Midbrain (tissue), 1 donor: ENCODE results near the gene PAFAH1B2.
"Not testable (repeated sequence)": the region's sequence is repeated elsewhere in the genome, so short reads cannot be mapped to it uniquely, and the experiment has no call there.

Experiments
- DNase-seq: peaks from one replicate; lab custom pipeline; 2025; lab: John Stamatoyannopoulos, UW

The PAFAH1B2 gene

DNA sequence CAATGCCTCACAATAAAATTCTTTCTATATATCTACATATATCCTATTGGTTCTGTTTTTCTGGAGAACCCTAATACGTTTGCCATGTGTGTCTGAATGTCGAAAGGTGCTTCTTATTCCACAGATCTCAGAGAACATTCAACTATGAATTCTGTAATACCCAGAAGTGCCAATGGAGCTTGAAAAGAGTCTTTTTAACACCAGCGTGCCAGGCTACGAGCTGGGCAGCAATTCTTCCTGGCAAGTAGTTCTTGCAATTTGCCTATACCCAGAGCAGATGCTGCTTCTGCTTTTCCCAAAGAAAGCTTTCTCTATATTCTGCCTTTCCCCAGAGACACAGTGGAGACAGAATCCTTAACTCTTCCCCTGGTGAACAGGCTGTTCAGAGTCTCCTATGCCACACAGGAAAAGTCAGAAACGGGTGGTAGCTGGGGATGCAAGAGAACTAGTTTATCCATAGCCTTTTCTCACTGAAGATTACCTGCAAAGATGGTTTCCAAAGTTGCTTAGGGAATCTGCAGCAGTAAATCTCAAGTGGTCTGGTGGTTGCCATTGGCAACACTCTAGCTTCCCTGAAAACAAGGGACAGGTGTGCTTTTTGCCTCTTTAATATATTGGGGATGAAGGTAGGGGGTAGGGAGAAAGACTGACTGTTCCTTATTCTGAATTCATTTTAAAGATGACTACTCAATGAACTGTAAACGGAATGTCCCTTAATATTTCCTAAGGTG, 16.8 kb upstream of the PAFAH1B2 start:
- peak; percentile 8 for DNase-seq

DNA sequence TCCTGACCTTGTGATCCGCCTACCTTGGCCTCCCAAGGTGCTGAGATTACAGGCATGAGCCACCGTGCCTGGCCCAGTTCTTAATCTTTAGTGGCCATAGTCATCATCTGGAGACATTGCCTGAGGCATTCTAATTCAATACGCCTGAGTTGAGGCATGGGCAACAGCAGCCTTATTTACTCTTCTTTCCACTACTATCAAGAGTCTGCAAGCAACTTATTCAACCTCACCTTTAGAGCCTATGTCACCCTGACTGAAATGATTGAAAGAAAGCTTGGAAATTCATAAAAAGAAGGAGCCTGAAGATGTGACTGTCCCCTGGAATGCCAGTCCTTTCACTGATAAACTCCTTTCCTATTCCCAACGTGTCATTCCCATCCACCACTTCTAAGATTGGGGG, 15.8 kb upstream of the PAFAH1B2 start:
- no peak for DNase-seq

DNA sequence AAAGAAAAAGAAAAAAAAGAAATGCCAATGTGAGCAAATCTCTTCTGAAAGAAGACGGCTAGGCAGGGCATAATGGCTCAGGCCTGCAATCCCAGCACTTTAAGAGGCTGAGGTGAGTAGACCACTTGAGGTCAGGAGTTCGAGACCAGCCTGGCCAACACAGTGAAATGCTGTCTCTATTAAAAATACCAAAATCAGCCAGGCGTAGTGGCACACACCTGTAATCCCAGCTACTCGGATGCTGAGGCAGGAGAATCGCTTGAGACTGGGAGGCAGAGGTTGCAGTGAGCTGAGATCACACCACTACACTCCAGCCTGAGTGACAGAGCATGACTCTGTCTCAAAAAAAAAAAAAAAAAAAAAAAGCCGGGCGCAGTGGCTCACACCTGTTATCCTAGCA, 13.7 kb upstream of the PAFAH1B2 start:
- not testable (repeated sequence) for DNase-seq

DNA sequence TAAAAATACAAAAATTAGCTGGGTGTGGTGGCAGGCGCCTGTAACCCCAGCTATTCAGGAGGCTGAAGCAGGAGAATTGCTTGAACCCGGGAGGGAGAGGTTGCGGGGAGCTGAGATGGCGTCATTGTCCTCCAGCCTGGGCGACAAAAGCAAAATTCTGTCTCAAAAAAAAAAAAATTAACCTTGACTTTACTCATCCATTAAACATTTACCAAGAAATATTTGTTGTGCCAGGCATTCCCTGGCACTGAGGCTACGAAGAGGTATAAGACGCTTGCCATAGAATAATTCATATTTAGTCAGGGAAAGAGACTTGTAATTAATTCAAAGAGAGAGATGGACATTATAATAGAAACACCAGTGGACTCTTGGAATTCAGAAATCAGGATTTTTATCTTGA, 13.2 kb upstream of the PAFAH1B2 start:
- no peak for DNase-seq

DNA sequence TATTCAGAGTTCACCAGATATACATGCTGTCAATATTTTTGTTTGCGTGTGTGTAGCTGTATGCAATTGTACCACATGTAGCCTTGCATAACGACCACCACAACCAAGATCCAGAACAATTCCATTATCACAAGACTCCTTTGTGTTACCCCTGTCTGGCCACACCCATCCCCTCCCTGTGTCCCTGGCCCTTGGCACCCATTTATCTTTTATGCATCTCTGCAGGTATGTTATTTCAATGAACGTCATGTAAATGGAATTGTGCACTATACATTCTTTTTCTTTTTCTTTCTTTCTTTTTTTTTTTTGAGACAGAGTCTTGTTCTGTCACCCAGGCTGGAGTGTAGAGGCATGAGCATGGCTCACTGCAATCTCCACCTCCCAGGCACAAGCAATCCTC, 9.7 kb upstream of the PAFAH1B2 start:
- no peak for DNase-seq

DNA sequence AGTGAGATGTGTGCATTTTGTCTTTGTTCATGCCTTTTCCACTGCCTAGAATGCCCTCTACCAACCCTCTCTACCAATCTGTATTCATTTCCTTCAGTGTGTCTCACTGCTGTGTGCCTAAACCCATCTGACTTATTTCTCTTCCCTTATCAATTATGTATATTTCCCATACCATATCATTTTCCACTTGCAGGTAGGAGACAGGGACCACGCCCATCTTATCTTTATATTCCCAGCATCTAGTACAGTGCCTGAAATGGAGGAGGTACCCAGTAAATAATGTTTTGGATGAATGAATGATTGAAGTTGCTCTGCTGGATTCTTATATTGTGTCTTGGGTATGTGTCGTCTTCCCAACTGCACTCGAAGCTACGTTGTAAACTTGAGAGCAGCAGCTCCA, 9.1 kb upstream of the PAFAH1B2 start:
- not testable (repeated sequence) for DNase-seq

DNA sequence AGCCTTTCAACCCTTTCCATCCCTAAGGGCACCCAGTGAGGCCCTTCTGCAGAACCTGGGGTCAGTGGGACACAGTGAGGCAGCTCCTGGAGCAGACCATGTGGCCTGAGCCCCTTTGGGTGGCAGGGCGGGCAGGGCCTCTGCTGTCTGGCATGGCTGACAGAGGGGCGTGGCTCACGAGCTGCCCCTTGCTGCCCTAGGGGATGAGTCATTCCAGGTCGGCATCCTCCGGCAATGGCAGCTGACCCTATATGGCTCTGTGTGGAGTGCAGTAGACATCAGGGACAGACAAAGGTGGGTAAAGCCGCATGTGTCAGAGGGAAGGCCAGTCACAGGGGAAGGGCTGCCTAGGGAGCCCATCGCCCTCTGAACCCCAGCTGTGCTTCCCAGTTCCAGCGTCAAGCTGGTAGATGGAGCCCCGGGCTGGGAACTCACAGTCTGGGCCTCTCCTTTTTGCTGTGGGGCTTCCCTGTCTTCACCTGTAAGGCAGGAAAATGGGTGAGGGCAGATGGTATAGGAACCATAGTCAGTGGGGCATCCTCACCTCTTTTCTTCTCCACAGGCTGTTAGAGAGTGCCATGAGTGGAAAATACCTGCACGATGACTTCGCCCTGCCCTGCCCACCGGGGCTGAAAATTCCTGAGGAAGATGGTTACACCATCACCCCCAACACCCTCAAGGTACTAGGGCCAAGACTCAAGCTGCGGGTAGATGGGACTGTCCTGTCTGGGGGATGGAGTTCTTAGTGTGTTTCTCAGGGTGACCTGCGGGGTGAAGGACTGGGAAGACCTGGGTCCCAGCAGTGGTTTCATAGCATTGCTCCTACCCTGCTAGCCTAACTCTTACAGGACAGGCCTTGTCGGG, 6.6 kb upstream of the PAFAH1B2 start:
- not testable (repeated sequence) for DNase-seq

DNA sequence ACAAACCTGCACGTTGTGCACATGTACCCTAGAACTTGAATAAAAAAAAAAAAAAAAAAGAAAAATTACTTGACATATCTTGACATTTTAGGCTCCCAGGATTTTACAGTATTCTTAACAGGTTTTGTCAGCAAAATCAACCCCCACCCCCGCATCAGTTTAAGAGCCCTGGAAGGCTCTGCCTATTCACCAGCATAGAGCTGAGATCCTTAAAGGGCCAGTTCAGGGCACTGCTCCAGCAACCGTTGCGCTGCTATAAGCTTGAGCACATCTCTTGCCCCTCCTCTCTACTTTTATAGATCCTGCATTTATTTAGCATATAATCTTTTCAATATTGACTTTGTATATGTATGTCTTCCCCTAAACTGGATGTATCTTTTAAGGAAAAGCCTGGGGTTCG, 697 bp upstream of the PAFAH1B2 start:
- DNase-seq = no peak

DNA sequence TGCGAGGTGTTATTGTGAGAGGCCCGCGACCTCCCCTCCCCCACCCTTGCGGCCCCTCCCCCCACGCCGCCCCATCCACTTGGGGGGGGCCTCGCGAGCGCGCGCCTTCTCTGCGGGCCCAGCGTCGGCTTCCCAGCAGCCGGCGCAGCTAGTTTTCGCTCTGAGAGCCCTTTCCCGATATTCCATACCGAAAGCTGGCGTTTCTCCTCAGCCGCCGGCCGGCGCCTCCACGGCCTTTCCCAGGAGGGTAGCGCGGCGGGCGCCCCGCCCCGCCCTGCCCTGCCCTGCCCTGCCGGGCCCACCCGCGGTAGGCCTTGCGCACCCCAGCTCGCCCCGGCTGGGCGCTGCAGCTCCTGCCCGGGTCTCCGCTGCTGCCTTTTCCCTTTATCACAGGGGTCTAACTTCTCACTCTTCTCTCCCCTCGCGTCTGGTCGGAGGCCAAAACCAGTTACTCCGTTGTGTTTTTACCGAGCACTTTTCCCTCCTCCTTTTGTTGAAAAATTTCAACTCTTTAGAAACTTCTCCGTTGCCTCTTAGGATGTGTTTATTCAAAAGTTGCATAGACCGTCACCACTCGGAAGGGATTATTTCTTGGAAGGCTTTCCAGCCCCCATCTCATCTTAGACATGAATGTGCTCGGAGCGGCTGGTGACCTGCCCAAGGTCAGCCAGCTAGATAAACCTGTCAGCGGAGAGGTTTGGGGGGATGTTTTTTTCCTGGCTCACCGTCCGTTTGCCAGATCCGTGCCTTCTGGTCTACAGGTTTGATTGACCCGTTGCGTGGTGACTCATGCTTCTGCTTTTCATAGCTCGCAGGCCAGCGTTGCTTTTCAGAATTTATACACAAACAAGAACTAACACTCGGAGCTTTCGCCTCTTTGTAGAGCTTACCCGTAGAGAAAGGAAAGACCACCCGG, 648 bp downstream of the PAFAH1B2 start:
- DNase-seq = peak; percentile 68

DNA sequence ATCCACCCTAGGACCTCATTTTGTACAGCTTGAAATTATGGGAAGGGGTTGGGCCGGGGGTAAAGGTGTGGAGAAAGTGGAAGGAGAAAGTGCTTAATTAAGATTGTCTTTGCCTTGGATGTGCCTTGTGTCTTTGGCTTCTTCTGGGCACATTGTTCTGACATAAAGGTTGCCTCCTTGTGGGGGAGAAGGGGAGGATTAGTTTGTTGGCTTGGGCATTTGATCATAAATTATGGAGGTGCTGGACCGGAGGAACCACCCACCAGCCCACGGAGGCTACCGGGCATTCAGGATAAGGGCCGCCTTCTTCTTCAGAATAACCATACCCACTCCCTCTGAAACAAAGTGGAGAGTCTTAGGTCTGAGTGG, 1.3 kb downstream of the PAFAH1B2 start:
- no peak for DNase-seq

DNA sequence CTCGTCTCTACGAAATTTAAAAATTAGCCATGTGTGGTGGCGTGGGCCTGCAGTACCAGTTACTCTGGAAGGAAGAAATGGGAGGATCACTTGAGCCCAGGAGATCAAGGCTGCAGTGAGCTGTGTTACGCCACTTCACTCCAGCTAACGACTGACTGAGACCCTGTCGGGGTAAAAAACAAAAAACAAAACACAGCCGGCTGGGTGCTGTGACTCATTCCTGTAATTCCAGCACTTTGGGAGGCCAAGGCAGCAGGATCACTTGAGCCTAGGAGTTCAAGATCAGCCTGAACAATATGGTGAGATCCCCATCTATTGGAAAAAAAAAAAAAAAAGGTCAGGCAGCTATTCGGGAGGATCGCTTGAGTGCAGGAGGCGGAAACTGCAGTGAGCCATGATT, 2.4 kb downstream of the PAFAH1B2 start:
- DNase-seq = no peak

DNA sequence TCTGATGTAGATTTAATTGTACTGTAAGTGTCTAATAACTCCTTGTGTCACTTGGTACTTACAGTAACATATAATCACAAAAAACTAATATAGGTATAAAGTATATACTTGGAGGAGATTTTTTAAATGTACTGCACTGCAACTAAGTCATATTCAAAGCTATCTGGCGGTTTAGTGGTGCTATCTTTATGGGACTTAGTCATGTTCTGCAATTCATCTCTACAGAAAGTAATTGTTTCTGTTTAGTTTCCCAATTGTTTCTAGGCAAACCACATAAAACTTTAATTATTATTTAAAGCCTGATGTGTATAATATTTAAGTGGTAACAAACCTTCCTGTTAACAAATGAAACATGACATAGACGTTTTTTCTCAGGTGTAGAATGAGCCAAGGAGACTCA, 8.0 kb downstream of the PAFAH1B2 start:
- no peak for DNase-seq

DNA sequence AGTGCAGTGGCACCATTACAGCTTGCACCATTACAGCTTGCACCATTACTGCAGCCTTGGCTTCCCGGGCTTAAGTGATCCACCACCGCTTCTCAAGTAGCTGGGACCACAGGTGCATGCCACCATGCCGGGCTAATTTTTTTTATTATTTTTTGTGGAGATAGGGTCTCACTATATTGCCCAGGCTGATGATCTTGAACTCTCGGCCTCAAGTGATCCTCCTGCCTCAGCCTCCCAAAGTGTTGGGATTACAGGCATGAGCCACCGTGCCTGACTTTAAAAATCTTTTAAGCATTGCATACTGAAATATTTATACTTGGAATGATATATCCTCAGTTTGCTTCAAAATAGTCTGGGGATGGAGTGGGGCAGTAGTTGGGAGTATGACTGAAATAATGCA, 10.4 kb downstream of the PAFAH1B2 start:
- no peak for DNase-seq

DNA sequence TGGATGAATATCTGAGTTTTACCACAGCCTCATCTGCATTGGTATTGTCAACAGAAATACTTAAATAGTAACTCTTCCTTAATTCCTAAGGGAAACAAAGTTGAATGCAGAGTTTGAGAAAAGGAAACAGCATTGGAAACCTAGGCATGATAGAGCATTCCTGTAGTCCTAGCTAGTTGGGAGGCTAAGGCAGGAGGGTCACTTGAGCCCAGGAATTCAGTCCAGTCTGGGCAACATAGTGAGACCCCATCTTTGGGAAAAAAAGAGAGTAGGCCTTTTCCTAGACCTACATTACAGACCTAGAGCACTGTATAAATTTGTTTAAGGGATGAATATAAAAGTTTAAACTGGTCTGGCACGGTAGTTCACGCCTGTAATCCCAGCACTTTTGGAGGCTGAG, 13.4 kb downstream of the PAFAH1B2 start:
- DNase-seq = no peak

DNA sequence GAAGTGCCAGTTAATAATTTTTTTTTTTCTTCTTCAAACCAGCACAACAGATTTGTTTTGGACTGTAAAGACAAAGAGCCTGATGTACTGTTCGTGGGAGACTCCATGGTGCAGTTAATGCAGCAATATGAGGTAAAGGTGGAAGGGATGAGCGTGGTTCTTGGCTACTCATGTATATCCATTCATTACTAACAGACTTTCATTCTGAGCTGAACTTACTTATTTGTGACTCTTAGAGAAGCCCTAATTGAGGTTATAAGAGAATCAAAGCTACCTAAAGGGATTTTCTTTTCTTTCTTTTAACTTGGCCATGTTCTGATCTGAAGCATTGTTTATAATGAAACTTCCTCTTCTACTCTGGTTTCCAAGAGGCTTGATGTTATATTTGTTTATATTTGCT, 15.8 kb downstream of the PAFAH1B2 start:
- DNase-seq = no peak

DNA sequence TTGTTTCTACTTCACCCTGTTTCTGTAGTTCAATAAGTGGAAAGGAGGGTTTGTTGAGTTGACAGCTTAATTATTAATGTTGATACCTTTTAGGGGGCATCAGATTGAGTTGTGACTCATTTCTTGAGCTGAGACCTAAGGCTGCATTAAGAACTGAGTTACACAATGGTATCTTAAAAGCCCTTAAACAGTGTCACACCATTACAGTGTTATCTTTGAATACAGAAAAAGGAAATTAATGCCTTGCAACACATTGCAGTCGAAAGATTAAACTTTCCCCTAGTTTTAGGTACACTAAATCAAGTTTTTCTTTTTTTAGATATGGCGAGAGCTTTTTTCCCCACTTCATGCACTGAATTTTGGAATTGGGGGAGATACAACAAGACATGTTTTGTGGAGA, 16.7 kb downstream of the PAFAH1B2 start:
- no peak for DNase-seq

DNA sequence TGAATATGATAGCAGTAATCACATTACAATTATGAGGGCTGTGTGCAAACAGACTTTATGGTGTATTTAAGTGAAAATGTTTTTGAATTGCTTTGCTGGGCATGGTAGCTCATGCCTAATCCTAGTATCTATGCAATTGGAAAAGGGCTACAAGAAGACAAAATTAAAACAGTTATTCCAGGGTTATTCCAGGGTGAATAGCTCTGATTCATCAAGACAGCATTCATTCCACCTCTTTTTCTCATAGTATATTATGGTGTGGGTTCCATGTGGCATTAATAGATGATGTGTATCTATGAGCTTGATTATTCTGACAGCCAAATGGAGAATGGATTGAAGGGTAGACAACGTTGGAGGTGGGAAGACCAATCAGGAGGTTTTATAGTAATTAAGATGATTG, 22.4 kb downstream of the PAFAH1B2 start:
- DNase-seq = no peak

DNA sequence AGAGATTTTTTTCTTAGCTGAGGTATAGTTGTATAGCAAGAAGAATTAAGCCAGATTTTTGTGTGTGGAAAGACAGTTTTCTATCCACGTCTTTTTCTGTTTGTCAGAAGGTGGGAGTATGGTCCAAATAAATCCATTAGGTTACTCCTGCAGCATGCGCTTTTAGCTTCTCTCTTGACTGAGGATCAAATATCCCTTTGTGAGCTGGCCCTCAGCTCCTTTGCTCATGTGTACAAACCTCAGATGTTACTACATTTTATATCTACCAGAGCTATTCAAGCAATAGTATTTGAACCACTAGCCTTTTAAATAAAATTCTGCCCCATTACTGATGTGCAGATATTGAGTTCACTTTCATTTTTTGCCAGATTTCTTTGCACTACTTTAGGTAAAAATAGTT, 25.6 kb downstream of the PAFAH1B2 start:
- DNase-seq = no peak

DNA sequence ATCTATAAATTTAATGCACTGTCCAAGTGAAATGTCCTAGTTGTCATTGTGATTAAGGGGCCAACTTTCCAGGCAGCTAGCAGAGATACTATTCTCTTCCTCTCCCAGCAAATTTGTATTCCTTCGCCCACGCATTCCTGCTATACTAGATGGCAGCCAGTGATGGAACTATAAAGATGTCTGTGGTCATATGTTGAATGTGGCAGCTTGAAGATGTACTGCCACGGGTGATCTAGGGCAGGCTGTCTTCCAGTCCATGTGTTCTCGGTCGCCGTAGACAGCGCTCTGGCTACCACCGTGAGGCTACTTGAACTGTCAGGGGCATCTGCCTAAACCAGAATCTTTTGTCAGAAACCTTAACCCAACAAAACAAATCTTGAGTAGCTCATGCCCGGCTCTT, 26.1 kb downstream of the PAFAH1B2 start:
- DNase-seq = no peak

DNA sequence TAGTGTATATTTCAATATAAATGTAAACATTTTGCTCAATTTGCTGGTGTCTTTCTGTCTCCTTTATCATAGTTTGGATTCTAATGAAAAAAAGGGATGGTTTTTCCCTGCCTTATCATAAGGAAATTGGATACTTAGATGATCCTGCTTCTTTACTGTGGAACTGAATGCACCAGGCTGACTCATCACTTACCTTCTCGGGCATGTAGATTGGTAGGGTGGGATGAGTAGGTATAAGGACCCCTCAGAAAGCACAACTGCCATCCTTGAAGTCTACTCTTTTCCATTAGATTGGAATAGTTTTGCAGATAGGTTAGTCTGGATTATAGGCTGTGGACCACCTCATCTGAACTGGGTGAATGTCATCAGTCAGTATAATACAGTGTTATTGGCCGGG, 26.9 kb downstream of the PAFAH1B2 start:
- DNase-seq = no peak

DNA sequence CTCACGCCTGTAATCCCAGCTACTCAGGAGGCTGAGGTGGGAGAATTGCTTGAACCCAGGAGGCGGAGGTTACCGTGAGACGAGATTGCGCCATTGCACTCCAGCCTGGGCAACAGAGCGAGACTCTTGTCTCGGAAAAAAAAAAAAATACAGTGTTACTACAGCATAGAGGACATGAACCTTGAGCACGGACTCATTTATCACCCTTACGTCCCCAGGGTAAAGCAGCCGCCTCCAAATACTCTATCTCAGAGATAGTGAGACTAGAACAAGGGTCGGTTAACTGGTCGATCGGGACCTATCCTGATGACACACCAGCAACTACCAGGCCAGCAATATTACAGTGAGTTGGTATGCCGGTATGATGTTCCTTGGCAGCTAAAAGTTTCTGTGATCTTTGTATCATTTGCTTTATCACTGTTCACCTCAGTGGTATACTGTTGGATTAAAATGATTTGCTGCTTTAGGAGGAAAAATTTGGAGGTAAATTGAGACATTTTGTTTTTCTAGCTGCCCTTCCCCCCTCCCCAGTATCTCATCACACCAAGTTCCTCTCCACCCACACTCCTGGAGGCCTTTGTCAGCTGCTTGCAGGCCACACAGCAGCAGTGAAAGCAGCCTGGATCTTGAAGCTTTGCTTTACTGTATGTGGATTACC, 27.4 kb downstream of the PAFAH1B2 start:
- no peak for DNase-seq
